Endothelial cell of umbilical vein (primary cell): Measurements from ENCODE around the gene HSCB. TPM values are rescaled to one million over a fixed set of nuclear protein-coding genes. Genes with fewer than 3 reads are reported as not detected.

Source experiments
- BruUV-seq: library from RNA; stranded (reverse); fragments of 400-500 nt; replicated peaks from 2 replicates; lab custom pipeline; 2021; lab: Mats Ljungman, UMichigan
- CTCF ChIA-PET: fragments of 300-600, 350-600 bp; sonication (Branson Sonifier 250); formaldehyde crosslinking; loops from one replicate; lab custom pipeline; 2021; ENCODE audit warnings: antibody characterized with exemption, inconsistent platforms; lab: Charles Lee
- POLR2A ChIA-PET: fragments of 300-600, 350-600 bp; sonication (Branson Sonifier 250); formaldehyde crosslinking; loops from one replicate; lab custom pipeline; 2021; ENCODE audit warnings: antibody characterized with exemption, inconsistent platforms; lab: Charles Lee
- DNase-seq: peaks from one replicate; pipeline ENCODE4 v3.0.0-alpha.2; 2011; ENCODE audit warnings: low read depth, low spot score
- FAIRE-seq: peaks from 2 replicates; lab custom pipeline; 2011; peaks lifted over from hg19 to GRCh38; lab: Jason Lieb, UNC
- H2AFZ ChIP-seq: 2 replicates; pipeline ENCODE4 v1.6.0; 2012; ENCODE audit warnings: low read depth, low read length, control low read depth, inconsistent platforms
- H3K27ac ChIP-seq: 2 replicates; pipeline ENCODE4 v1.5.1; 2011; ENCODE audit warnings: low read depth, mild to moderate bottlenecking, control low read depth, low read length, moderate library complexity; ENCODE audit not compliant: insufficient read depth
- H3K27me3 ChIP-seq, 2 experiments: 2 replicates each; pipeline versions ENCODE4 v1.6.0 to v1.6.1; 2011; ENCODE audit warnings: low read length in 2 of 2, mixed read lengths in 1 of 2; ENCODE audit not compliant: control insufficient read depth in 2 of 2, insufficient read depth in 2 of 2
- H3K36me3 ChIP-seq, 2 experiments: 2 replicates in 1 of 2; 3 replicates in 1 of 2; pipeline ENCODE4 v1.5.1; 2011; ENCODE audit warnings: low read length in 2 of 2, mild to moderate bottlenecking in 1 of 2, moderate library complexity in 1 of 2; ENCODE audit not compliant: control insufficient read depth in 2 of 2, insufficient read depth in 2 of 2; ENCODE audit errors: extremely low read depth in 1 of 2
- H3K4me1 ChIP-seq: 3 replicates; pipeline ENCODE4 v1.5.1; 2011; ENCODE audit warnings: mild to moderate bottlenecking, low read length; ENCODE audit not compliant: control insufficient read depth, insufficient read depth; ENCODE audit errors: extremely low read depth
- H3K4me2 ChIP-seq: 2 replicates; pipeline ENCODE4 v1.6.1; 2011; ENCODE audit warnings: low read length, control low read depth, mixed read lengths; ENCODE audit not compliant: insufficient read depth
- H3K4me3 ChIP-seq, 3 experiments: fragments of 200-600 bp in 1 of 3; sonication (generic), shearing (Covaris generic) in 1 of 3; replicated peaks in 1 of 3; 2 replicates each; pipeline ENCODE4 v1.5.1; 2011 to 2016; ENCODE audit warnings: control low read depth in 3 of 3, low read length in 3 of 3, mild to moderate bottlenecking in 2 of 3, inconsistent platforms in 1 of 3, low read depth in 1 of 3, moderate library complexity in 1 of 3; ENCODE audit not compliant: insufficient read depth in 1 of 3
- H3K79me2 ChIP-seq: 2 replicates; pipeline ENCODE4 v1.6.0; 2012; ENCODE audit warnings: low read length, inconsistent platforms; ENCODE audit not compliant: control insufficient read depth, insufficient read depth
- H3K9ac ChIP-seq: replicated peaks from 2 replicates; pipeline ENCODE3; 2011; ENCODE audit warnings: low read length, control low read depth; ENCODE audit not compliant: insufficient read depth; ENCODE audit errors: extremely low read depth
- H3K9me1 ChIP-seq: replicated peaks from 3 replicates; pipeline ENCODE4 v1.6.0; 2011; ENCODE audit warnings: mild to moderate bottlenecking, low read length; ENCODE audit not compliant: control insufficient read depth, insufficient read depth; ENCODE audit errors: extremely low read depth
- H3K9me3 ChIP-seq: replicated peaks from 2 replicates; pipeline ENCODE4 v1.5.1; 2012; ENCODE audit warnings: low read length, inconsistent platforms; ENCODE audit not compliant: control insufficient read depth, insufficient read depth
- H4K20me1 ChIP-seq: replicated peaks from 2 replicates; pipeline ENCODE3; 2011; ENCODE audit warnings: mild to moderate bottlenecking, low read length; ENCODE audit not compliant: control insufficient read depth, insufficient read depth; ENCODE audit errors: extremely low read depth
- EZH2 ChIP-seq: IDR thresholded peaks from 2 replicates; pipeline ENCODE4 v1.6.1; 2012; ENCODE audit warnings: borderline replicate concordance, low read depth, mild to moderate bottlenecking, moderate library complexity, low read length, inconsistent platforms; ENCODE audit not compliant: severe bottlenecking
- FOS ChIP-seq: IDR thresholded peaks from 2 replicates; pipeline ENCODE4 v1.6.1; 2011; ENCODE audit warnings: mild to moderate bottlenecking, low read length, moderate library complexity, borderline replicate concordance; ENCODE audit not compliant: insufficient read depth
- GATA2 ChIP-seq: IDR thresholded peaks from 2 replicates; pipeline ENCODE4 v1.7.0; 2011; ENCODE audit warnings: low read depth, mild to moderate bottlenecking, moderate library complexity, mixed read lengths, low read length; ENCODE audit not compliant: insufficient read length, insufficient read depth
- JUN ChIP-seq: IDR thresholded peaks from 2 replicates; pipeline ENCODE4 v1.6.1; 2011; ENCODE audit warnings: borderline replicate concordance, low read depth; ENCODE audit not compliant: insufficient read length, insufficient read depth
- POLR2AphosphoS5 ChIP-seq: IDR thresholded peaks from 2 replicates; pipeline ENCODE4 v1.6.1; 2012; ENCODE audit warnings: low read depth, mild to moderate bottlenecking, control low read depth, low read length, moderate library complexity; ENCODE audit not compliant: insufficient read depth
- dilution Hi-C: fragments of 300-500 bp; cut with MboI; formaldehyde crosslinking; loops from one replicate; pipeline ENCODE4 v1.15.0; 2019; ENCODE audit warnings: low sequenced_read_pairs; ENCODE audit not compliant: extremely low pct_ligation_motif_present
- intact Hi-C: fragments of 100-400 bp; cut with micrococcal nuclease; formaldehyde crosslinking; loops from one replicate; pipeline ENCODE4 v1.10.0; 2022
- polyA plus RNA-seq, 4 experiments: library from polyadenylated mRNA; depleted of rRNA in 3 of 4; stranded (reverse) in 3 of 4; unstranded in 1 of 4; fragments of >200 nt; gene quantifications; 2 replicates each; pipeline versions ENCODE4 v1.2.1 to v1.2.3, GENCODE V29; 2011 to 2012; ENCODE audit warnings: missing spikeins in 1 of 4
- total RNA-seq: library from RNA; stranded (reverse); gene quantifications from 2 replicates; pipeline ENCODE4 v1.2.3, GENCODE V29; 2021

The HSCB gene
- total and polyA plus RNA-seq, 2 donors (not counting 3 experiments of a cell fraction or from before 2014, with no cell fraction given): 18.4 to 20.3 TPM

- Histone ChIP-seq H3K9me1 (no peaks in the 10 kb centered on the region), H3K36me3 (peaks cover 22 to 26% of the 10 kb centered on the region in 2 experiments), H3K4me1 (no peaks in the 10 kb centered on the region), H3K4me2 (no peak overlapping the region), H3K4me3 (no peak overlapping the region), H4K20me1 (no peaks in the 10 kb centered on the region), H3K79me2 (peaks cover 13% of the 10 kb centered on the region), H3K9me3 (no peaks in the 10 kb centered on the region), H3K27me3 (no peaks in the 10 kb centered on the region), H3K27ac (no peak overlapping the region), H2AFZ (no peak overlapping the region), H3K9ac (no peak overlapping the region)
- peak; percentile 55 for DNase-seq
- FAIRE-seq: no peak
- intact Hi-C loops: no loop called here
- BruUV-seq: no TSS peak
- CTCF ChIA-PET: interaction anchor here (0.9 to 3.7 kb wide), 4 partner anchors 45 to 257 kb away, joined by 3 to 25 read pairs (median 6); no protein-coding TSS in a partner anchor
- no peak for TF ChIP-seq JUN
- no peak for TF ChIP-seq GATA2
- no peak for TF ChIP-seq FOS
- dilution Hi-C loops: no loop called here
- POLR2A ChIA-PET: no interaction called here
Observed at GRCh38 chr22:28783786-28784671, 42.2 kb downstream of the HSCB start.

- Histone ChIP-seq H3K27ac (no peak overlapping the region), H3K27me3 (no peaks in the 10 kb centered on the region), H3K9me3 (no peaks in the 10 kb centered on the region), H3K36me3 (peaks cover 16 to 22% of the 10 kb centered on the region in 2 experiments), H2AFZ (no peak overlapping the region), H3K9me1 (no peaks in the 10 kb centered on the region), H3K4me1 (no peaks in the 10 kb centered on the region), H3K4me3 (no peak overlapping the region), H4K20me1 (no peaks in the 10 kb centered on the region), H3K4me2 (no peak overlapping the region), H3K9ac (no peak overlapping the region), H3K79me2 (no peaks in the 10 kb centered on the region)
- FAIRE-seq (no peak), DNase-seq (no peak)
- dilution Hi-C loops (no loop called here), intact Hi-C loops (no loop called here)
- TF ChIP-seq EZH2 (no peak), POLR2AphosphoS5 (no peak)
- no TSS peak for BruUV-seq
- POLR2A ChIA-PET: no interaction called here
- CTCF ChIA-PET: interaction anchor here (1.6 to 4.6 kb wide), 5 partner anchors 11 to 456 kb away, joined by 3 to 34 read pairs (median 6); partner anchors contain the start of gene XBP1
Observed at GRCh38 chr22:28788601-28789000, 46.8 kb downstream of the HSCB start.
